HEK293T (cell line): ENCODE results near the gene SIGLEC14.

Source experiments
- ARNT ChIP-seq: fragments of 450-650 bp; IDR thresholded peaks from 2 replicates; pipeline ENCODE4 v1.6.1; 2017; ENCODE audit warnings: mild to moderate bottlenecking
- LEF1 ChIP-seq: fragments of 450-650 bp; IDR thresholded peaks from 2 replicates; pipeline ENCODE4 v1.6.1; 2017; ENCODE audit warnings: mild to moderate bottlenecking, borderline replicate concordance
- TF ChIP-seq, protein P1 (sequence below): fragments of 450-650 bp; IDR thresholded peaks from 2 replicates; pipeline ENCODE4 v1.6.1; 2016

GRCh38 chr19:51687791-51688670, 41.4 kb upstream of the SIGLEC14 start:
- TF ChIP-seq, protein P1, sequence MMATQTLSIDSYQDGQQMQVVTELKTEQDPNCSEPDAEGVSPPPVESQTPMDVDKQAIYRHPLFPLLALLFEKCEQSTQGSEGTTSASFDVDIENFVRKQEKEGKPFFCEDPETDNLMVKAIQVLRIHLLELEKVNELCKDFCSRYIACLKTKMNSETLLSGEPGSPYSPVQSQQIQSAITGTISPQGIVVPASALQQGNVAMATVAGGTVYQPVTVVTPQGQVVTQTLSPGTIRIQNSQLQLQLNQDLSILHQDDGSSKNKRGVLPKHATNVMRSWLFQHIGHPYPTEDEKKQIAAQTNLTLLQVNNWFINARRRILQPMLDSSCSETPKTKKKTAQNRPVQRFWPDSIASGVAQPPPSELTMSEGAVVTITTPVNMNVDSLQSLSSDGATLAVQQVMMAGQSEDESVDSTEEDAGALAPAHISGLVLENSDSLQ = no peak
- TF ChIP-seq ARNT (no peak), LEF1 (no peak)
